IPS-18c (cell line): ENCODE results near the gene MYF6.
A peak's percentile ranks its signal among the peaks of the same experiment; 100 is the strongest.
"Not testable (repeated sequence)": the region's sequence is repeated elsewhere in the genome, so short reads cannot be mapped to it uniquely, and the experiment has no call there.

ENCODE experiments used
- H3K4me3 ChIP-seq: 2 replicates; pipeline ENCODE4 v1.7.0; 2013; ENCODE audit warnings: low read depth, mild to moderate bottlenecking, low read length, moderate library complexity; ENCODE audit not compliant: insufficient read depth
- H3K9me3 ChIP-seq: one replicate; pipeline ENCODE4 v1.6.1; 2013; ENCODE audit warnings: mild to moderate bottlenecking, low read length, moderate library complexity; ENCODE audit not compliant: control insufficient read depth, insufficient read depth

The MYF6 gene

GRCh38 chr12:80707126-80707829 lies at the start of gene MYF6:
TSS of gene MYF6 (plus strand) at chr12:80707634. CDS start at chr12:80707720, 86 bp downstream.
- Histone ChIP-seq H3K4me3 (peak within 1 kb of the TSS; percentile 55), H3K9me3 (no peaks in the 10 kb centered on the region)

- Histone ChIP-seq H3K4me3 (no peak overlapping the region), H3K9me3 (no peaks in the 10 kb centered on the region)
These were observed 47.8 kb upstream of the MYF6 start for GRCh38 chr12:80659512-80660063.

GRCh38 chr12:80662586-80662985 lies 44.8 kb upstream of the MYF6 start:
- Histone ChIP-seq H3K4me3 (no peak overlapping the region), H3K9me3 (no peaks in the 10 kb centered on the region)

GRCh38 chr12:80670214-80670613 lies 37.2 kb upstream of the MYF6 start:
- no peak overlapping the region for H3K4me3 ChIP-seq
- no peaks in the 10 kb centered on the region for H3K9me3 ChIP-seq

- not testable (repeated sequence) for H3K9me3 ChIP-seq, H3K4me3 ChIP-seq
These were observed 31.3 kb upstream of the MYF6 start for GRCh38 chr12:80676042-80676636.

- Histone ChIP-seq H3K9me3 (no peaks in the 10 kb centered on the region), H3K4me3 (no peak overlapping the region)
These were observed 30.6 kb upstream of the MYF6 start for GRCh38 chr12:80676856-80677255.

GRCh38 chr12:80677994-80678393 lies 29.4 kb upstream of the MYF6 start:
- no peaks in the 10 kb centered on the region for H3K9me3 ChIP-seq
- no peak overlapping the region for H3K4me3 ChIP-seq

- no peak overlapping the region for H3K4me3 ChIP-seq
These were observed 27.9 kb upstream of the MYF6 start for GRCh38 chr12:80679346-80680131.

GRCh38 chr12:80681287-80681686 lies 26.1 kb upstream of the MYF6 start:
- no peak overlapping the region for H3K4me3 ChIP-seq
- no peaks in the 10 kb centered on the region for H3K9me3 ChIP-seq

More at GRCh38 chr12:80679346-80680131, 27.9 kb upstream of the MYF6 start:
- no peaks in the 10 kb centered on the region for H3K9me3 ChIP-seq

GRCh38 chr12:80681786-80682185 lies 25.6 kb upstream of the MYF6 start:
- Histone ChIP-seq H3K4me3 (no peak overlapping the region), H3K9me3 (no peaks in the 10 kb centered on the region)

GRCh38 chr12:80684077-80684495 lies 23.3 kb upstream of the MYF6 start:
- Histone ChIP-seq H3K4me3 (no peak overlapping the region), H3K9me3 (no peaks in the 10 kb centered on the region)

GRCh38 chr12:80690090-80690489 lies 17.3 kb upstream of the MYF6 start:
- no peak overlapping the region for H3K4me3 ChIP-seq
- H3K9me3 ChIP-seq: no peaks in the 10 kb centered on the region

GRCh38 chr12:80690513-80690912 lies 16.9 kb upstream of the MYF6 start:
- H3K9me3 ChIP-seq: no peaks in the 10 kb centered on the region
- no peak overlapping the region for H3K4me3 ChIP-seq

GRCh38 chr12:80692114-80692513 lies 15.3 kb upstream of the MYF6 start:
- Histone ChIP-seq H3K4me3 (no peak overlapping the region), H3K9me3 (no peaks in the 10 kb centered on the region)

GRCh38 chr12:80697270-80697887 lies 10.1 kb upstream of the MYF6 start:
- H3K4me3 ChIP-seq: no peak overlapping the region
- H3K9me3 ChIP-seq: no peaks in the 10 kb centered on the region

GRCh38 chr12:80698256-80698655 lies 9.2 kb upstream of the MYF6 start:
- H3K4me3 ChIP-seq: no peak overlapping the region
- no peaks in the 10 kb centered on the region for H3K9me3 ChIP-seq

- H3K4me3 ChIP-seq: no peak overlapping the region
- H3K9me3 ChIP-seq: no peaks in the 10 kb centered on the region
These were observed 8.4 kb upstream of the MYF6 start for GRCh38 chr12:80698847-80699542.
